Astrocyte (in vitro differentiated cells and primary cell): Measurements from ENCODE around the gene SETMAR. TPM values are rescaled to one million over a fixed set of nuclear protein-coding genes. Genes with fewer than 3 reads are reported as not detected.
"Not testable (repeated sequence)": the region's sequence is repeated elsewhere in the genome, so short reads cannot be mapped to it uniquely, and the experiment has no call there.

Experiments used
- DNase-seq: peaks from one replicate; pipeline ENCODE4 v3.0.0-alpha.2; 2010; ENCODE audit warnings: low read depth
- FAIRE-seq: peaks from 2 replicates; lab custom pipeline; 2011; peaks lifted over from hg19 to GRCh38; lab: Jason Lieb, UNC
- H2AFZ ChIP-seq: 2 replicates; pipeline ENCODE4 v1.6.0; 2012; ENCODE audit warnings: low read depth, low read length, inconsistent platforms
- H3K27ac ChIP-seq: 2 replicates; pipeline ENCODE4 v1.5.1; 2011; ENCODE audit warnings: low read depth, low read length, inconsistent platforms
- H3K27me3 ChIP-seq: 2 replicates; pipeline ENCODE4 v1.6.0; 2011; ENCODE audit warnings: low read length, inconsistent platforms; ENCODE audit not compliant: insufficient read depth
- H3K36me3 ChIP-seq: 2 replicates; pipeline ENCODE4 v1.5.1; 2011; ENCODE audit warnings: low read length, inconsistent platforms; ENCODE audit not compliant: insufficient read depth
- H3K4me1 ChIP-seq: 2 replicates; pipeline ENCODE4 v1.5.1; 2011; ENCODE audit warnings: low read length, inconsistent platforms; ENCODE audit not compliant: insufficient read depth
- H3K4me2 ChIP-seq: 2 replicates; pipeline ENCODE4 v1.6.0; 2012; ENCODE audit warnings: low read length, inconsistent platforms
- H3K4me3 ChIP-seq: 2 replicates; pipeline ENCODE4 v1.5.1; 2011; ENCODE audit warnings: low read depth, mild to moderate bottlenecking, low read length, inconsistent platforms; ENCODE audit not compliant: insufficient read depth
- H3K79me2 ChIP-seq: 2 replicates; pipeline ENCODE4 v1.6.0; 2012; ENCODE audit warnings: mild to moderate bottlenecking, low read length, inconsistent platforms; ENCODE audit not compliant: insufficient read depth
- H3K9ac ChIP-seq: 2 replicates; pipeline ENCODE4 v1.6.0; 2012; ENCODE audit warnings: mild to moderate bottlenecking, low read length, inconsistent platforms
- H3K9me3 ChIP-seq: 2 replicates; pipeline ENCODE4 v1.5.1; 2012; ENCODE audit warnings: low read depth, mild to moderate bottlenecking, low read length, inconsistent platforms; ENCODE audit not compliant: insufficient read depth
- H4K20me1 ChIP-seq: 2 replicates; pipeline ENCODE4 v1.6.0; 2012; ENCODE audit warnings: low read length, inconsistent platforms; ENCODE audit not compliant: insufficient read depth
- H3K27ac Mint-ChIP-seq: one replicate; pipeline ENCODE4 v1.8.0; 2021; ENCODE audit warnings: mild to moderate bottlenecking, mixed read lengths; ENCODE audit not compliant: unreplicated experiment
- H3K27me3 Mint-ChIP-seq: one replicate; pipeline ENCODE4 v1.8.0; 2021; ENCODE audit warnings: low read depth, mixed read lengths; ENCODE audit not compliant: unreplicated experiment
- H3K36me3 Mint-ChIP-seq: one replicate; pipeline ENCODE4 v1.8.0; 2021; ENCODE audit warnings: low read depth, mixed read lengths; ENCODE audit not compliant: unreplicated experiment
- H3K4me1 Mint-ChIP-seq: one replicate; pipeline ENCODE4 v1.8.0; 2021; ENCODE audit warnings: low read depth, mixed read lengths; ENCODE audit not compliant: unreplicated experiment
- H3K4me3 Mint-ChIP-seq: one replicate; pipeline ENCODE4 v1.8.0; 2021; ENCODE audit warnings: mild to moderate bottlenecking, moderate library complexity, mixed read lengths; ENCODE audit not compliant: unreplicated experiment
- H3K9me3 Mint-ChIP-seq: one replicate; pipeline ENCODE4 v1.8.0; 2021; ENCODE audit warnings: mild to moderate bottlenecking, mixed read lengths; ENCODE audit not compliant: unreplicated experiment
- EZH2 ChIP-seq: IDR thresholded peaks from 2 replicates; pipeline ENCODE4 v1.6.1; 2012; ENCODE audit warnings: mild to moderate bottlenecking, low read length, inconsistent platforms; ENCODE audit not compliant: insufficient read depth
- total RNA-seq: library from RNA; stranded (reverse); gene quantifications from 2 replicates; pipeline ENCODE4 v1.2.1, GENCODE V29; 2021
- TF ChIP-seq, protein P1 (sequence below): IDR thresholded peaks from 2 replicates; pipeline ENCODE4 v1.5.1; 2011; ENCODE audit warnings: low read depth, mild to moderate bottlenecking, inconsistent platforms, low read length, moderate library complexity; ENCODE audit not compliant: insufficient read depth

Gene SETMAR
- total RNA-seq, 1 donor from 2014 or later, result 10.9 TPM

DNA sequence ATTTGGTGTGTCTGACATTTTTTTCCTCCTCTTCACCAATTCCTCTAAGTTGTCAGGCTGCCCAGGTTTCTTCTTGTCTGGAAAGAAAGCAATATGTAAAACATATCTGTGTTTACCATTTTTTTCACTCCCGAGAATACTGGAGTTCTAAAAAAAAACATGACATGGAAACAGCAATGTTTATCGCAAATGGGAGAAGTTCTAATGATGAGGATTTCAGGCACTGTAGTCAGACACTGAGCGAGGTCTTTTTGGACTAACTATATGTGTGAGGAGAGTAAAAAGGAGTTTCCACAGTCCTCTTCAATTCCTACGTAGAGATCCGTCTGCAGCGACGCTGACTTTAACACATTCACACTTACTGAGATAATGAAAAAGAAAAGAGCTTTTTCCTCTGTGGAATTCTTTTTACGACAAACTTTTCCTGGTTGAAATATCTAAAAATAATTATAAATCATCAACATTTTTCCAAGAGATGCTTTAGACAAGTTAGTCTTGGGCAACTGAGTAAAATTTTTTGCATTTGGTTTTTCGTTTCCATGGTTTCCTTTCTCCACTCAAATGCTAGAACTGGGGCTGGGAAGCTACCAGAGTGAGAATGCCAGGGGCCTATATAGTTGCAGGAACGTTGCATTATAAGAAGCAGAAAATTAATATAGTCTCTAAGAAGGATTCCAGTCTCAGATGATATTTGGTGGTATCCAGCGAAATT, 8.4 kb upstream of the SETMAR start:
- H3K27me3 ChIP-seq, result no peaks in the 10 kb centered on the region
- H3K9ac ChIP-seq, result no peak overlapping the region
- H3K36me3 Mint-ChIP-seq, result no peaks in the 10 kb centered on the region
- H3K36me3 ChIP-seq, result no peaks in the 10 kb centered on the region
- no peaks in the 10 kb centered on the region for H3K27me3 Mint-ChIP-seq
- no peak overlapping the region for H3K4me3 ChIP-seq
- H3K27ac Mint-ChIP-seq, result no peak overlapping the region
- DNase-seq, result no peak
- no peak for FAIRE-seq
- no peaks in the 10 kb centered on the region for H3K9me3 ChIP-seq
- TF ChIP-seq, protein P1, sequence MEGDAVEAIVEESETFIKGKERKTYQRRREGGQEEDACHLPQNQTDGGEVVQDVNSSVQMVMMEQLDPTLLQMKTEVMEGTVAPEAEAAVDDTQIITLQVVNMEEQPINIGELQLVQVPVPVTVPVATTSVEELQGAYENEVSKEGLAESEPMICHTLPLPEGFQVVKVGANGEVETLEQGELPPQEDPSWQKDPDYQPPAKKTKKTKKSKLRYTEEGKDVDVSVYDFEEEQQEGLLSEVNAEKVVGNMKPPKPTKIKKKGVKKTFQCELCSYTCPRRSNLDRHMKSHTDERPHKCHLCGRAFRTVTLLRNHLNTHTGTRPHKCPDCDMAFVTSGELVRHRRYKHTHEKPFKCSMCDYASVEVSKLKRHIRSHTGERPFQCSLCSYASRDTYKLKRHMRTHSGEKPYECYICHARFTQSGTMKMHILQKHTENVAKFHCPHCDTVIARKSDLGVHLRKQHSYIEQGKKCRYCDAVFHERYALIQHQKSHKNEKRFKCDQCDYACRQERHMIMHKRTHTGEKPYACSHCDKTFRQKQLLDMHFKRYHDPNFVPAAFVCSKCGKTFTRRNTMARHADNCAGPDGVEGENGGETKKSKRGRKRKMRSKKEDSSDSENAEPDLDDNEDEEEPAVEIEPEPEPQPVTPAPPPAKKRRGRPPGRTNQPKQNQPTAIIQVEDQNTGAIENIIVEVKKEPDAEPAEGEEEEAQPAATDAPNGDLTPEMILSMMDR, result no peak
- no peak for TF ChIP-seq EZH2
- H3K4me2 ChIP-seq, result no peak overlapping the region
- H3K79me2 ChIP-seq, result no peaks in the 10 kb centered on the region
- no peak overlapping the region for H3K27ac ChIP-seq
- H3K4me3 Mint-ChIP-seq, result no peak overlapping the region
- no peaks in the 10 kb centered on the region for H3K4me1 Mint-ChIP-seq
- no peak overlapping the region for H2AFZ ChIP-seq
- no peaks in the 10 kb centered on the region for H3K4me1 ChIP-seq
- no peaks in the 10 kb centered on the region for H4K20me1 ChIP-seq
- H3K9me3 Mint-ChIP-seq, result no peaks in the 10 kb centered on the region

DNA sequence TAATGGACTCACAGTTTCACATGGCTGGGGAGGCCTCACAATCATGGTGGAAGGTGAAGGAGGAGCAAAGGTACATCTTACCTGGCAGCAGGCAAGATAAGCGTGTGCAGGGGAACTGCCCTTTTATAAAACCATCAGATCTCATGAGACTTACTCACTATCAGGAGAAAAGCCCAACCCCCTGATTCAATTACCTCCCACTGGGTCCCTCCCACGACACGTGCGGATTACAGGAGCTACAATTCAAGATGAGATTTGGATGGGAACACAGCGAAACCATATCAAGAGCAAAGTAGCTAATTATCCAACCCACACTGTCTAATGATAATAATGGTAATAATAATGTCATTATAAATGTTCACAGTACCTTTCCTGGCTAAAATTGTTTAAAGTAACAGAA, 6.7 kb upstream of the SETMAR start:
- not testable (repeated sequence) for H3K27me3 Mint-ChIP-seq, DNase-seq, H3K4me1 ChIP-seq, H3K36me3 ChIP-seq, H3K4me3 ChIP-seq, H3K4me2 ChIP-seq, H3K4me3 Mint-ChIP-seq, H3K9me3 ChIP-seq, H3K27ac ChIP-seq, H3K27me3 ChIP-seq, H3K9ac ChIP-seq, FAIRE-seq, H4K20me1 ChIP-seq, H2AFZ ChIP-seq, H3K36me3 Mint-ChIP-seq, H3K9me3 Mint-ChIP-seq, H3K79me2 ChIP-seq, H3K27ac Mint-ChIP-seq, H3K4me1 Mint-ChIP-seq

DNA sequence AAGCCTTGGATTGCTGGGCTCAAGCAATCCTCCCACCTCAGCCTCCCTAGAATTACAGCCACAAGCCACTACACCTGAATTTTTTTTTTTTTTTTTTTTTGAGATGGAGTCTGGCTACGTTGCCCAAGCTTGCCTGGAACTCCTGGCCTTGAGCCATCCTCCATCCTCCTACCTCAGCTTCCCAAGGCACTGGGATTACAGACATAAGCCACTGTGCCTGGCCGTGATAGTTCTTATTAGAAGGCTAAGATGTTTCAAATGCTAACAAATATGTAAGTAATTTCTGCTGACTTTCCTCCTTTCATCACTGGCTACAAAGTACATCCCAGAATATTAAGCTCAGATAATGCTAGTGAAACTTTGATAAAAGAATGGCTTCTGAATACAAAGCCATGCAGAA, 5.7 kb upstream of the SETMAR start:
- Histone ChIP-seq H2AFZ (no peak overlapping the region), H3K4me2 (no peak overlapping the region), H3K9me3 (no peaks in the 10 kb centered on the region), H3K9ac (no peak overlapping the region), H3K27ac (no peak overlapping the region), H3K27me3 (no peaks in the 10 kb centered on the region), H3K79me2 (no peaks in the 10 kb centered on the region), H3K4me3 (no peak overlapping the region), H3K4me1 (no peaks in the 10 kb centered on the region), H4K20me1 (no peaks in the 10 kb centered on the region), H3K36me3 (no peaks in the 10 kb centered on the region)
- Mint-ChIP-seq H3K27ac (no peak overlapping the region), H3K36me3 (no peaks in the 10 kb centered on the region), H3K4me3 (no peak overlapping the region), H3K9me3 (no peaks in the 10 kb centered on the region), H3K4me1 (no peaks in the 10 kb centered on the region), H3K27me3 (no peaks in the 10 kb centered on the region)
- no peak for TF ChIP-seq EZH2
- TF ChIP-seq, protein P1, result no peak
- FAIRE-seq (no peak), DNase-seq (no peak)
